Measurements from ENCODE around the gene PPP1R36.
"Not testable (repeated sequence)": the region's sequence is repeated elsewhere in the genome, so short reads cannot be mapped to it uniquely, and the experiment has no call there.

The PPP1R36 gene

DNA sequence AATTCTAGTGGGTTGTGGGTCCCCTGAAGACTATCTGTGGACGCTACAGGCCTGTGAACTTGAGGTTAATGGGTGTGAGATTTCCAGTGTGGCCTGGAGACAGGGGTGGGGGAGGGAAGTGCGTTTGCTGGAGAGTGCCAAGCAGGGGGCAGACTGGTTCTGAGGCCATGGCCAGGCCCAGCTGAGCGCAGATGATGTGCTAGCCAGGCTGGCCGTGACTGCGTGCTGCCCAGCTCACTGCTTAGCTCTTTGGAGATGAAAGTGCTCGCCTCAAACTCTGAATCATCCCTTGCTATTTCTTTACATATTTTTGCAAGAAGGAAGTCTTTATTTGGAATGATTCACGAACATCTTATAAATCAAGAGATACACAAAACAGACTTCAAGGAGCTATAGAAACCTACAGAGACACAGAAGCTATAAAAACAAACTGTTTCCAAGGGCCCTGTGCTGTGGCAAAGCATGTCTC lies 79.2 kb downstream of the PPP1R36 start:
- TF ChIP-seq, protein P1, sequence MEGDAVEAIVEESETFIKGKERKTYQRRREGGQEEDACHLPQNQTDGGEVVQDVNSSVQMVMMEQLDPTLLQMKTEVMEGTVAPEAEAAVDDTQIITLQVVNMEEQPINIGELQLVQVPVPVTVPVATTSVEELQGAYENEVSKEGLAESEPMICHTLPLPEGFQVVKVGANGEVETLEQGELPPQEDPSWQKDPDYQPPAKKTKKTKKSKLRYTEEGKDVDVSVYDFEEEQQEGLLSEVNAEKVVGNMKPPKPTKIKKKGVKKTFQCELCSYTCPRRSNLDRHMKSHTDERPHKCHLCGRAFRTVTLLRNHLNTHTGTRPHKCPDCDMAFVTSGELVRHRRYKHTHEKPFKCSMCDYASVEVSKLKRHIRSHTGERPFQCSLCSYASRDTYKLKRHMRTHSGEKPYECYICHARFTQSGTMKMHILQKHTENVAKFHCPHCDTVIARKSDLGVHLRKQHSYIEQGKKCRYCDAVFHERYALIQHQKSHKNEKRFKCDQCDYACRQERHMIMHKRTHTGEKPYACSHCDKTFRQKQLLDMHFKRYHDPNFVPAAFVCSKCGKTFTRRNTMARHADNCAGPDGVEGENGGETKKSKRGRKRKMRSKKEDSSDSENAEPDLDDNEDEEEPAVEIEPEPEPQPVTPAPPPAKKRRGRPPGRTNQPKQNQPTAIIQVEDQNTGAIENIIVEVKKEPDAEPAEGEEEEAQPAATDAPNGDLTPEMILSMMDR (IDR thresholded peaks at IDR 0.05): no peak
- intact Hi-C loops (cut with DNase I; ENCODE audit: low total_unique reads): no loop called here
- H3K27me3 ChIP-seq: no peaks in the 10 kb centered on the region
- no peak overlapping the region for H3K27ac ChIP-seq
- no peak for DNase-seq
- H3K4me3 ChIP-seq: no peak overlapping the region
- H3K36me3 ChIP-seq: no peaks in the 10 kb centered on the region
- no peaks in the 10 kb centered on the region for H3K4me1 ChIP-seq
- H3K9me3 ChIP-seq: no peaks in the 10 kb centered on the region

DNA sequence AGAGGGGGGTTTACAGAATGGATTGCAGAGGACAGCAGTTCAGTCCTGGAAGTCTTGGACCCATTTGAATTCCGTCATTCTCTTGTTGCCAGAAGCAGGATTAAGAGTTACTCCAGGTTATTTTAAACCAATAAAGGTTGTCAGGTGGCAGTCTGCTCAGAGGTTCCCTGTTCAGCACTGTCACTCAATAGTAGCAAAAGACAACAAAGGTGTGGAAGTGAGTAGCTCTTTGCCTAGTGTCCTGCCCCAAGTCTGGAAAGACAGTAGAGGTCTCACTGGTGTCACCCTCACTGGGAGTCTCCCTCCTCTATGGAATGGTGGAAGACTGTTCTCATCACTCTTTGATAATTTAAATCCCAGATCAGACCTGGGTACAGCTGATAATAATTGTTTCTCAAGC lies 81.0 kb downstream of the PPP1R36 start:
- Histone ChIP-seq H3K9me3 (no peaks in the 10 kb centered on the region), H3K36me3 (no peaks in the 10 kb centered on the region), H3K27me3 (no peaks in the 10 kb centered on the region), H3K4me1 (no peaks in the 10 kb centered on the region), H3K4me3 (no peak overlapping the region), H3K27ac (no peak overlapping the region)
- no peak for DNase-seq
- intact Hi-C loops (cut with DNase I; ENCODE audit: low total_unique reads): no loop called here
- TF ChIP-seq, protein P1 (IDR thresholded peaks at IDR 0.05): no peak

DNA sequence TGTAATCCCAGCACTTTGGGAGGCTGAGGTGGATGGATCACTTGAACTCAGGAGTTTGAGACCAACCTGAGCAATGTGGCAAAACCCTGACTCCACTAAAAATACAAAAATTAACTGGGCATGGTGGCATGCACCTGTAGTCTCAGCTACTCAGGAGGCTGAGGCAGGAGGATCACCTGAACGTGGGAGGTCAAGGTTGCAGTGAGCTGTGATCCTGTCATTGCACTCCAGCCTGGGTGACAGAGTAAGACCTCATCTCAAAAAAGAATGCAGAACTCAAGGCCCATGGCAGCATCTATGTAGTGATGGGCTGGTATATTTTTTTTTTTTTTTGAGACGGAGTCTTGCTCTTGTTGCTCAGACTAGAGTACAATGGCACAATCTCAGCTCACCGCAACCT lies 81.5 kb downstream of the PPP1R36 start:
- H3K36me3 ChIP-seq; intact Hi-C loops (cut with DNase I; ENCODE audit: low total_unique reads); DNase-seq; H3K9me3 ChIP-seq; H3K4me1 ChIP-seq; H3K27ac ChIP-seq; H3K4me3 ChIP-seq; H3K27me3 ChIP-seq: not testable (repeated sequence)

DNA sequence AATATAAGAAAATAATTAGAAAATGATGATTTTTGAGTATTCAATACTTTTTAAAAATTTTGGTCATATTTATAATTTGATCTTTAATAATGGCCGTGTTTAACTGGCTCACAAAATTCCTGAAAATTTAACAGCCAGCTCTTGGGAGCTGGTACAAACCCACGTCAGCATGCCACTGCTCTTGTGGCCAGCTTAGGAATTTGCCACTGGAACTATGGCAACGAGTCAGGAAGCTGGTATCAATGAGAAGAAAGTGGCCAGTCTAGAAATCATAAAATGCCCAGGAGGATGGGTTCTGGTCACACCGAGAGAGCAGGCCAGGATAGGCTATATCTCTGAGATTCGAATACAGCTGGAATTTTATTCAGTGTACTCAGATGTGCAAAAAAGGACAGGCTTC lies 82.3 kb downstream of the PPP1R36 start:
- intact Hi-C loops (cut with DNase I; ENCODE audit: low total_unique reads): no loop called here
- Histone ChIP-seq H3K4me1 (peaks cover 0 to 5% (median 2%) of the 10 kb centered on the region in 4 donors), H3K9me3 (no peaks in the 10 kb centered on the region), H3K4me3 (no peak overlapping the region), H3K27me3 (no peaks in the 10 kb centered on the region), H3K27ac (no peak overlapping the region), H3K36me3 (no peaks in the 10 kb centered on the region)
- DNase-seq: no peak
- TF ChIP-seq, protein P1 (IDR thresholded peaks at IDR 0.05): no peak

DNA sequence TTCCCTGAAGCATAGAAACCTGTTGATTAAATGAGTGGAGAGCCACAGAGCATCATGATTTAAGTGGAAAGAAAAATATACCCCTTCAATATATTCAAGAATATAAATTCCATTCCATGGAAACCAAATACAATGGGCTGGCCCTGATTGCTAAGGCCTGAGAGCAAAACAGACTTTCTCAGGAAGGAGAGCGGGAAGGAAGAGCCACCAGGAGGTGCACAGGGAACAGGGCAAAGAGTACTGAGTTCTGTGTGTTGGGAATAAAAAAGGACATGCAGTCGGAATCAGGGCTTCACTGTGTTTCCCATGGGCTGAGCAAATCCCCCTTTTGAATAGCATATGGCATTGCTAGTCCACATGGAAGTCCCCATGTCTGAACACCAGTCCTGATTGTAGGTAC lies 84.8 kb downstream of the PPP1R36 start:
- intact Hi-C loops (cut with DNase I; ENCODE audit: low total_unique reads): no loop called here

DNA sequence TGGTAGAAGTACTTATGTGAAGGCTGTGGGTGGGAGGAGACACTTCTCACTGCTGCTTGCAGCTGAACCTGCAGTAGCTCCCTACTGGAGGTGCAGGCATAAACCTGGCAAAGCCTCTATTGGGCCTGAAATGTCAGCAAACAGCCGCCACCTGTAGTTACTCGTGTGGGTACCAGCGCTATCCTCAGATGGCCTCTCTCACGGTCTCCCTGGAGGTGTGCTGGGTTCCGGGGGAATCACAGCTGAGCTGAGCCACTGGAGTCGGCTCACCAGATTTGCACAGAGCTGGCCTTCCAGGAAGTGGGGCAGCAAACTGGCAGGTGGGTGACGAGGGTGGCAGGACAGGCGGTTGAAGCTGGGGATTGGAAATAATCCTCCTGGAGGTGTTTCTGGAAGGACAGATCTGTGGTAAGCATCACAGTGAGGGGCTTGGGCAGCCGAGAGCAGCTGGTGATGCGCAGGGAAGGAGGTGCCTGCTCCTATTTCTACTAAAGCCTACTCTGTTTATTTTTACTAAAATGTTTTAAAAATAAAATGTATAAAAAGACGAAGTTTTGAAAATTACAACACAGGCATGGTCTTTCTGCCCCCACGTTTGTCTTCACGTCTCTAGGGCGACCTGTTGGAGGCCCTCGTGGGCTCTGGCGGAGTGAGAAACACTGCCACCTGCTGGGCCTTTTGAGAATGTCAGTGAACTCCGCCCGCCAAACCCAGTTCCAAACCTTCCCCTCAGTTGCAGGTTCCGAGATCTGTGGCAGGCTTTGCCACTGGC lies 86.6 kb downstream of the PPP1R36 start:
- Histone ChIP-seq H3K36me3 (no peaks in the 10 kb centered on the region), H3K4me1 (peaks cover 0 to 5% (median 2%) of the 10 kb centered on the region in 4 donors), H3K4me3 (no peak overlapping the region), H3K27ac (no peak overlapping the region), H3K9me3 (no peaks in the 10 kb centered on the region), H3K27me3 (no peaks in the 10 kb centered on the region)
- peak; percentile 48 to 82 for DNase-seq
- TF ChIP-seq, protein P1 (IDR thresholded peaks at IDR 0.05): peak; percentile 87 to 88
- intact Hi-C loops (cut with DNase I; ENCODE audit: low total_unique reads): loop anchor here (2.0 kb wide), 1 partner anchor 96 kb away; the partner anchor contains the start of gene HSPA2

More for the DNA sequence above, 84.8 kb downstream of the PPP1R36 start:
- Histone ChIP-seq H3K4me1 (peaks cover 0 to 5% (median 2%) of the 10 kb centered on the region in 4 donors), H3K4me3 (no peak overlapping the region), H3K27me3 (no peaks in the 10 kb centered on the region), H3K9me3 (no peaks in the 10 kb centered on the region), H3K36me3 (no peaks in the 10 kb centered on the region), H3K27ac (no peak overlapping the region)
- DNase-seq: no peak
- TF ChIP-seq, protein P1 (IDR thresholded peaks at IDR 0.05): no peak

Data from tibial artery (tissue), 4 donors.